ENCODE results near the gene KRT6B.

- TF ChIP-seq EP300 (IDR thresholded peaks at IDR 0.05; ENCODE audit: borderline replicate concordance), result no peak
- TF ChIP-seq RAD21 (IDR thresholded peaks at IDR 0.05; ENCODE audit: low read depth), result no peak
- TF ChIP-seq, protein P1, sequence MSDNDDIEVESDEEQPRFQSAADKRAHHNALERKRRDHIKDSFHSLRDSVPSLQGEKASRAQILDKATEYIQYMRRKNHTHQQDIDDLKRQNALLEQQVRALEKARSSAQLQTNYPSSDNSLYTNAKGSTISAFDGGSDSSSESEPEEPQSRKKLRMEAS (IDR thresholded peaks at IDR 0.05), result no peak
- no peak for TF ChIP-seq FOXM1 (IDR thresholded peaks at IDR 0.05; ENCODE audit: borderline replicate concordance, low read depth)
- no peak for TF ChIP-seq YY1 (IDR thresholded peaks at IDR 0.05; ENCODE audit: low read depth)
- no peak for TF ChIP-seq TCF12 (IDR thresholded peaks at IDR 0.05; ENCODE audit: low read depth)
- no peak for TF ChIP-seq TAF1 (IDR thresholded peaks at IDR 0.05; ENCODE audit: low read depth)
- no peak for TF ChIP-seq NFIC (IDR thresholded peaks at IDR 0.05)
- no peak for TF ChIP-seq EGR1 (IDR thresholded peaks at IDR 0.05)
- no peak for TF ChIP-seq REST (IDR thresholded peaks at IDR 0.05; ENCODE audit: low read depth)
- no peak for TF ChIP-seq CREB1 (IDR thresholded peaks at IDR 0.05; ENCODE audit: low read depth)
- TF ChIP-seq CEBPB (IDR thresholded peaks at IDR 0.05), result no peak
These were observed 46.0 kb downstream of the KRT6B start, which contains the start of gene KRT82 for GRCh38 chr12:52405922-52406385.
